Trophoblast cell (in vitro differentiated cells and primary cell): ENCODE measurements around the gene TSC22D2.

ENCODE experiments used
- DNase-seq, 2 donors: peaks; one replicate each; pipeline ENCODE4 v3.0.0-alpha.2; 2016
- H2AFZ ChIP-seq: 2 replicates; pipeline ENCODE4 v1.6.1; 2013; ENCODE audit warnings: low read length, moderate library complexity, mild to moderate bottlenecking; ENCODE audit not compliant: insufficient read depth, poor library complexity
- H2AK5ac ChIP-seq: 2 replicates; pipeline ENCODE4 v1.6.1; 2013; ENCODE audit warnings: mild to moderate bottlenecking, low read length
- H2BK120ac ChIP-seq: 2 replicates; pipeline ENCODE4 v1.6.1; 2013; ENCODE audit warnings: low read length, mild to moderate bottlenecking, moderate library complexity; ENCODE audit not compliant: insufficient read depth, poor library complexity
- H2BK12ac ChIP-seq: 2 replicates; pipeline ENCODE4 v1.6.1; 2013; ENCODE audit warnings: mild to moderate bottlenecking, low read length, moderate library complexity
- H2BK5ac ChIP-seq: 2 replicates; pipeline ENCODE4 v1.6.1; 2013; ENCODE audit warnings: low read length, low read depth, moderate library complexity, mild to moderate bottlenecking; ENCODE audit not compliant: poor library complexity
- H3K14ac ChIP-seq: 2 replicates; pipeline ENCODE4 v1.6.1; 2013; ENCODE audit warnings: mild to moderate bottlenecking, low read length
- H3K18ac ChIP-seq: 2 replicates; pipeline ENCODE4 v1.6.1; 2013; ENCODE audit warnings: mild to moderate bottlenecking, low read length
- H3K23ac ChIP-seq: 2 replicates; pipeline ENCODE4 v1.6.1; 2013; ENCODE audit warnings: low read length
- H3K27ac ChIP-seq: 2 replicates; pipeline ENCODE4 v1.5.1; 2013; ENCODE audit warnings: low read depth, mild to moderate bottlenecking, inconsistent platforms, low read length, moderate library complexity
- H3K27me3 ChIP-seq: 2 replicates; pipeline ENCODE4 v1.6.1; 2013; ENCODE audit warnings: inconsistent platforms, mild to moderate bottlenecking, low read length, moderate library complexity; ENCODE audit not compliant: insufficient read depth
- H3K36me3 ChIP-seq, 2 experiments: 1 replicate in 1 of 2; 2 replicates in 1 of 2; pipeline ENCODE4 v1.6.1; 2013; ENCODE audit warnings: low read length in 2 of 2, mild to moderate bottlenecking in 2 of 2, moderate library complexity in 1 of 2; ENCODE audit not compliant: insufficient read depth in 2 of 2, control insufficient read depth in 1 of 2
- H3K4ac ChIP-seq: 2 replicates; pipeline ENCODE4 v1.6.1; 2013; ENCODE audit warnings: low read depth, mild to moderate bottlenecking, low read length, moderate library complexity
- H3K4me1 ChIP-seq, 2 experiments: 1 replicate in 1 of 2; 2 replicates in 1 of 2; pipeline ENCODE4 v1.6.1; 2013; ENCODE audit warnings: low read length in 2 of 2, mild to moderate bottlenecking in 2 of 2, moderate library complexity in 1 of 2; ENCODE audit not compliant: insufficient read depth in 2 of 2, control insufficient read depth in 1 of 2
- H3K4me2 ChIP-seq: 2 replicates; pipeline ENCODE4 v1.6.1; 2013; ENCODE audit warnings: inconsistent platforms, mild to moderate bottlenecking, low read length, moderate library complexity
- H3K4me3 ChIP-seq: 2 replicates; pipeline ENCODE4 v1.5.1; 2013; ENCODE audit warnings: mild to moderate bottlenecking, low read depth, low read length, inconsistent platforms
- H3K79me1 ChIP-seq: one replicate; pipeline ENCODE4 v1.6.1; 2013; ENCODE audit warnings: low read length
- H3K79me2 ChIP-seq: 2 replicates; pipeline ENCODE4 v1.6.1; 2013; ENCODE audit warnings: low read length, mild to moderate bottlenecking; ENCODE audit not compliant: control insufficient read depth, insufficient read depth, poor library complexity
- H3K9ac ChIP-seq: 2 replicates; pipeline ENCODE4 v1.6.1; 2013; ENCODE audit warnings: mild to moderate bottlenecking, low read length
- H3K9me3 ChIP-seq: 2 replicates; pipeline ENCODE4 v1.6.1; 2013; ENCODE audit warnings: low read depth, mild to moderate bottlenecking, control low read depth, inconsistent platforms, low read length; ENCODE audit not compliant: insufficient read depth
- H4K12ac ChIP-seq: 2 replicates; pipeline ENCODE4 v1.6.1; 2013; ENCODE audit warnings: low read depth, mild to moderate bottlenecking, low read length, moderate library complexity
- H4K8ac ChIP-seq: 2 replicates; pipeline ENCODE4 v1.6.1; 2013; ENCODE audit warnings: low read depth, mild to moderate bottlenecking, low read length, moderate library complexity
- H4K91ac ChIP-seq: one replicate; pipeline ENCODE4 v1.6.1; 2013; ENCODE audit warnings: low read depth, mild to moderate bottlenecking, low read length, moderate library complexity
- WGBS: extraction: QIAGEN DNeasy Blood & Tissue Kit; methylation state at CpG from one replicate; pipeline ENCODE4 v1.1.7; 2013; ENCODE audit warnings: missing lambda C conversion rate; ENCODE audit not compliant: insufficient read length, insufficient coverage; ENCODE audit errors: extremely low coverage; 5-methylcytosine and 5-hydroxymethylcytosine counted together

TSC22D2 gene

DNA sequence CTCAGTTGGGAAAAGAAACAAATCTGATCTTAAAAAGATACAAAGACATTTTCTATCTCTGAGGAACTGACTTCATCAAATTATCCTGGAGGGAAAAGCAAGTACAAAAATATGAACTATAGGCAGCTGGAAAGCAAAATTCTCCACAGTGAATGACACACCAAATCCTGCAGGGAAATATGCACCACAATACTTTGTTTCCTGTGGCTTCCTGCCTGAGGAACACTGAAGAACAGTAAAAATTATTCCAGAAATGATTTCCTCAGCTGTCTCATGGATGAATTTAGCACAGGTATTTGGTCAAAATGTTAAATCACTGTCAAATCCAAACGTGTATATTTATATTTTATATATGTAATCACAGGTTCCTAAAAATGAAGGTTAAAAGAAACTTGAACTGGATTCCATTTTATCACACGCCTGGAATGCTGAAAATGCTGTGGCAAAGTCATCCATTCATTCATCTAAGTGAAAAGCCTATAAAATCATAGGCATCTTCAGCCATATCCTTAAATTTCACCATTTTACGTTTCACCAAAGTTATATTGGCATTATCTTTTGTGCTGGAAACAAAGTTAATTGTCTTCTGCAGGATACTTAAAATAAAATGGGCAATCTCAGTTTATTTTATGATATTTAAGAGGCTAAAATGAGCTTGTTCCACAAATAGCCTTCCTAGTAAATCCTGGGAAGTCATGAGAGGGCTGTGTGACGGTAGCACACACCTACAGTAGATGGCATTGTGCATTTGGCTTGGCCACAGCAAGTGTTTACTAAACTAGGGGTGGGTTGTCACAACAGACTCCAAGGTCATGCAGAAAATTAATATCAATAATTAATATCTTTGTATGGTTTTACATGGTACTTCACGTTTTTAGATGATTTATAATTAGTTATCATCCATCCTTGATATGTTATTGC, 19.3 kb upstream of the TSC22D2 start:
- Histone ChIP-seq H4K12ac (no peak overlapping the region), H3K23ac (no peak overlapping the region), H3K27me3 (no peaks in the 10 kb centered on the region), H3K27ac (no peak overlapping the region), H3K79me1 (peaks cover 2% of the 10 kb centered on the region), H3K4ac (no peak overlapping the region), H3K4me3 (no peak overlapping the region), H2BK120ac (no peak overlapping the region), H3K18ac (no peak overlapping the region), H3K9me3 (no peaks in the 10 kb centered on the region), H3K9ac (no peak overlapping the region), H2AFZ (no peak overlapping the region), H2BK5ac (no peak overlapping the region), H2BK12ac (no peak overlapping the region), H2AK5ac (no peak overlapping the region), H3K4me2 (no peak overlapping the region), H4K8ac (no peak overlapping the region), H3K14ac (no peak overlapping the region), H3K36me3 (no peaks in the 10 kb centered on the region), H3K4me1 (peaks cover 5 to 6% of the 10 kb centered on the region in 2 experiments), H3K79me2 (no peaks in the 10 kb centered on the region), H4K91ac (no peak overlapping the region)
- WGBS = no CpG with 5 or more reads among the region's 5 CpGs
- peak in 1 of 2 donors; percentile 22 for DNase-seq

GRCh38 chr3:150390087-150390486, 18.0 kb upstream of the TSC22D2 start:
- H3K4me2 ChIP-seq = no peak overlapping the region

DNA sequence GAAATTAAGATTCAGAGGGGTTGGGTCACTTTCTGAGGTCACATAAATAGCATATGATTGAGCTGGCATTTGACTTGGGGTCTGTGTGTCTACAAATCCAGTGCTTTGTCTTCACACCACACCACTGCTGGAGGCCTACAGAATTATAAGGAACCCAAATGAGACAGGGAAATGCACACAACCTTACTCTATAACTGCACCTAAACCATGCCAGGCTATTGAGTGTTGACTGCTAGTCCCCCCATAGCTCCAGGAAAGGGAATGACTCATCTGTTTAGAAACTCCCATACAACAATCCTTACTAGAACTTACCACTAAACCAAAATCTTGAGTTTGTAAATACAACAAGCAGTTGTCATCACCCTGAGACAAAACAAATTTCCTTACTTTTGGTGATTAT, 16.9 kb upstream of the TSC22D2 start:
- Histone ChIP-seq H2BK5ac (no peak overlapping the region), H3K4me3 (no peak overlapping the region), H3K9me3 (no peaks in the 10 kb centered on the region), H3K79me1 (no peaks in the 10 kb centered on the region), H4K91ac (no peak overlapping the region), H4K8ac (no peak overlapping the region), H3K4me2 (no peak overlapping the region), H2BK120ac (no peak overlapping the region), H3K18ac (no peak overlapping the region), H3K36me3 (no peaks in the 10 kb centered on the region), H3K27ac (no peak overlapping the region), H3K9ac (no peak overlapping the region), H3K4ac (no peak overlapping the region), H3K79me2 (no peaks in the 10 kb centered on the region), H2BK12ac (no peak overlapping the region), H3K27me3 (no peaks in the 10 kb centered on the region), H3K4me1 (peaks cover 2 to 6% of the 10 kb centered on the region in 2 experiments), H2AFZ (no peak overlapping the region), H4K12ac (no peak overlapping the region), H2AK5ac (peak overlapping the region; percentile 14), H3K23ac (no peak overlapping the region), H3K14ac (no peak overlapping the region)
- no peak for DNase-seq

More at GRCh38 chr3:150390087-150390486, 18.0 kb upstream of the TSC22D2 start:
- no peak overlapping the region for H4K12ac ChIP-seq
- no peaks in the 10 kb centered on the region for H3K79me2 ChIP-seq
- H3K27ac ChIP-seq = no peak overlapping the region
- no peak overlapping the region for H3K9ac ChIP-seq
- no peak overlapping the region for H3K4ac ChIP-seq
- H4K8ac ChIP-seq = no peak overlapping the region
- no peak overlapping the region for H2BK5ac ChIP-seq
- H3K79me1 ChIP-seq = peaks cover 2% of the 10 kb centered on the region
- no peak overlapping the region for H3K4me3 ChIP-seq
- H3K23ac ChIP-seq = no peak overlapping the region
- no peak overlapping the region for H4K91ac ChIP-seq
- no peaks in the 10 kb centered on the region for H3K27me3 ChIP-seq
- H3K36me3 ChIP-seq = no peaks in the 10 kb centered on the region
- no peak overlapping the region for H3K14ac ChIP-seq
- peak overlapping the region; percentile 40 for H2BK12ac ChIP-seq
- peaks cover 5 to 7% of the 10 kb centered on the region in 2 experiments for H3K4me1 ChIP-seq
- no peak overlapping the region for H3K18ac ChIP-seq
- no peak overlapping the region for H2AFZ ChIP-seq
- H2BK120ac ChIP-seq = no peak overlapping the region
- H2AK5ac ChIP-seq = peak overlapping the region; percentile 74
- no peaks in the 10 kb centered on the region for H3K9me3 ChIP-seq
- DNase-seq = no peak

DNA sequence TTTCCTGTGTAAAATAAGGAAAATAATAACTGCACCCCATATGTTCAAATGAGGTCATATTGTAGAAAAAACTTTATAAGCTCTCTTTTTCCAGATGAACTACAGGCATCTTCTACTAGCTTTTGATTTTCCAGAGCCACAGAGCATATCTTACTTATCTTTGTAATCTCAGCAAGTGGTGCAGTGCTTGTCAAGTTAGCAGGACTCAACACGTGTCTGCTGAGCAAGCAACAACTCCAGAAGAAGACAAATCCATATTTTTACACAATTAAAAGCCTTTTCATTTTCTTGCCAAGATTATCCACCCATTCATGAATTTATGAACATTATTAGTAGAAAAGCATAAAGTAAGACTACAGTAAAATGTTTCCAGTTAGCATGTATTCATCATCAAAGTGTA, 14.4 kb upstream of the TSC22D2 start:
- Histone ChIP-seq H3K79me2 (no peaks in the 10 kb centered on the region), H3K27me3 (no peaks in the 10 kb centered on the region), H3K14ac (no peak overlapping the region), H3K4me2 (no peak overlapping the region), H4K8ac (no peak overlapping the region), H2BK120ac (no peak overlapping the region), H2BK12ac (no peak overlapping the region), H3K9ac (no peak overlapping the region), H2AFZ (no peak overlapping the region), H3K36me3 (no peaks in the 10 kb centered on the region), H3K27ac (no peak overlapping the region), H3K79me1 (no peaks in the 10 kb centered on the region), H3K4me3 (no peak overlapping the region), H2AK5ac (no peak overlapping the region), H4K12ac (no peak overlapping the region), H3K18ac (no peak overlapping the region), H3K9me3 (no peaks in the 10 kb centered on the region), H3K4ac (no peak overlapping the region), H2BK5ac (no peak overlapping the region), H3K23ac (no peak overlapping the region), H3K4me1 (peaks cover 2 to 6% of the 10 kb centered on the region in 2 experiments), H4K91ac (no peak overlapping the region)
- no peak for DNase-seq
- no CpG with 5 or more reads among the region's 1 CpG for WGBS
